H7 (cell line): ENCODE data around the gene JOSD1. TPM values are rescaled to one million over a fixed set of nuclear protein-coding genes. Genes with fewer than 3 reads are reported as not detected.
A peak's percentile ranks its signal among the peaks of the same experiment; 100 is the strongest.
"Not testable (repeated sequence)": the region's sequence is repeated elsewhere in the genome, so short reads cannot be mapped to it uniquely, and the experiment has no call there.

Experiments
- DNase-seq: peaks from one replicate; pipeline ENCODE4 v3.0.0; 2012
- H3K27me3 ChIP-seq: 2 replicates; pipeline ENCODE4 v1.6.0; 2011; ENCODE audit warnings: mild to moderate bottlenecking, low read length; ENCODE audit not compliant: control insufficient read depth, insufficient read depth
- H3K36me3 ChIP-seq: replicated peaks from 2 replicates; pipeline ENCODE4 v1.5.1; 2011; ENCODE audit warnings: low read length; ENCODE audit not compliant: control insufficient read depth, insufficient read depth
- H3K4me3 ChIP-seq: 2 replicates; pipeline ENCODE4 v1.5.1; 2011; ENCODE audit warnings: low read depth, mild to moderate bottlenecking, control low read depth, low read length, moderate library complexity; ENCODE audit not compliant: insufficient read depth
- total RNA-seq: library from RNA; depleted of rRNA; stranded (reverse); fragments of >200 nt; shearing (Covaris generic); gene quantifications from 2 replicates; pipeline ENCODE4 v1.2.3, GENCODE V29; 2014; rRNA removed

Gene JOSD1
- total RNA-seq, 1 experiment from 2014 or later = 33.8 TPM

DNA sequence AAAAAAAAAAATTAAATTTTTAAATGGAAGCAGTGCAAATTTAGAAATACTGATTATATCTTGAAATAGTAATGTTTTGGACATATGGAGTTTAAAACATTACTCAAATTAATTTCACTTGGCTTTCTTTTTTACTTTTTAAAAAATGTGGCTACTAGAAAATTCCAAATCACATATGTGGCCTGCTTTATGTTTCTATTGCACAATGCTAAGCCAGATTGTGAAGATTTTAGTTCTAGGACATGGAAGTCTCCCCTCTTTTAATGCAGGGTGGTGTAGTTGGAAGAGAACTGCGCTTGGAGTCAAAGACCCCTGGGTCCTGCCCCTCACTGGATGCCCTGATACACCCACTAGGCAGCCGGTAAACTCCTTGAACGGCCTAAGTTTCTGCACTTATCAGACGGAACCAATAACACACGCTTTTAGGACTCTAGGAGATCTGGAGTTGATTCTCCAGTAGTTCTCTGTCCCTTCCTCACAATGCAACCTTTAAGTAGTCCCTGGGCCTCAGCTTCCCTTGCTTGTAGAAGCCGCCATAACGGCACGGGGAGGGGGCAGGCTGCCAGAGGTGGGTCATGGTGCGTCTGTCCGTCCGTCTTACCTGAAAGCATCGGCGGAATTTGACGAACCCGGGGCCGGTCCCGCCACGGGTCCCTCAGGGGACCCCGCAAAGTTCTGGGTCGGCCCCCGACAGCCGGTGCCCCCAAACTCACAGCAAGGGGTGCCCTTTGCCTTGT lies 45.1 kb downstream of the JOSD1 start:
- Histone ChIP-seq H3K4me3 (peak overlapping the region; percentile 86), H3K27me3 (no peaks in the 10 kb centered on the region), H3K36me3 (no peaks in the 10 kb centered on the region)
- no peak for DNase-seq

- H3K36me3 ChIP-seq = no peaks in the 10 kb centered on the region
- H3K27me3 ChIP-seq = no peaks in the 10 kb centered on the region
- DNase-seq = no peak
- no peak overlapping the region for H3K4me3 ChIP-seq
These were observed 47.0 kb downstream of the JOSD1 start for GRCh38 chr22:38653741-38654140.

- no peaks in the 10 kb centered on the region for H3K27me3 ChIP-seq
- no peaks in the 10 kb centered on the region for H3K36me3 ChIP-seq
- H3K4me3 ChIP-seq = no peak overlapping the region
- no peak for DNase-seq
These were observed 47.9 kb downstream of the JOSD1 start for GRCh38 chr22:38652859-38653258.

- no peak for DNase-seq
These were observed 50.8 kb downstream of the JOSD1 start for GRCh38 chr22:38649841-38650522.

GRCh38 chr22:38645430-38645829 lies 55.3 kb downstream of the JOSD1 start:
- H3K36me3 ChIP-seq = no peaks in the 10 kb centered on the region; the same call in 1 of the 2 replicates

More at GRCh38 chr22:38649841-38650522, 50.8 kb downstream of the JOSD1 start:
- Histone ChIP-seq H3K27me3 (no peaks in the 10 kb centered on the region), H3K36me3 (no peaks in the 10 kb centered on the region; the same call in 1 of the 2 replicates), H3K4me3 (no peak overlapping the region)

DNA sequence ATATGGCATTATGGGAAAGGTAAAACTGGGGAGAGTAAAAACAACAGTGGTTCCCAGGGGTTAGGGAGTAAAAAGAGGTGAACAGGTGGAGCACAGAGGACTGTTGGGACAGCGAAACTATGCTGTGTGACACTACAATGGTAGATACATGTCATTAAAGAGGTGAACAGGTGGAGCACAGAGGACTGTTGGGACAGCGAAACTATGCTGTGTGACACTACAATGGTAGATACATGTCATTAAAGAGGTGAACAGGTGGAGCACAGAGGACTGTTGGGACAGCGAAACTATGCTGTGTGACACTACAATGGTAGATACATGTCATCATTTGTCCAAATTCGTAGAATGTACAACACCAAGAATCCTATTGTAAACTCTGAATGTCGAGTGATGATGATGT lies 56.5 kb downstream of the JOSD1 start:
- not testable (repeated sequence) for DNase-seq, H3K4me3 ChIP-seq, H3K36me3 ChIP-seq, H3K27me3 ChIP-seq

More at GRCh38 chr22:38645430-38645829, 55.3 kb downstream of the JOSD1 start:
- Histone ChIP-seq H3K27me3 (no peaks in the 10 kb centered on the region), H3K4me3 (no peak overlapping the region)
- DNase-seq = no peak

GRCh38 chr22:38641476-38642040 lies 59.2 kb downstream of the JOSD1 start:
- Histone ChIP-seq H3K27me3 (no peaks in the 10 kb centered on the region), H3K36me3 (peaks cover 3% of the 10 kb centered on the region)

DNA sequence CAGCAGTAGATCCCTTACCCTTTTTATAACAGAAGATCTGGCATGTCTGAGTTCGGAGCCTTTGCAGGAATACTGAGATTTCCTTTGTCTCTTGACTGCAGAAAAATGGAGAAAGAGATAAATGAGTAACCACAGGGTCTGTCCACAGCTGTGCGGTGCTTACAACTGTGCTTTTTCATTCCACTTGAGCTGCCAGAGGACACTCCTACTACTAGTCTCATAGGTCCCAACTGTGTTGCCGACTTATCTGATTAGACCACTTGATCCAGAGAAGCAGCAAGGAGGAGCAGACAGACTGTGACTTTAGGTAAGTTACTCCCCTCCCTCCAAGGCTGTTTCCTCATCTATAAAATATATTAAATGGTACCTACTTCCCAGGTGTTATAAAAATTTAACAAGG lies 62.0 kb downstream of the JOSD1 start:
- peaks cover 3% of the 10 kb centered on the region; the same call in 1 of the 2 replicates for H3K36me3 ChIP-seq
- no peak overlapping the region for H3K4me3 ChIP-seq
- H3K27me3 ChIP-seq = no peaks in the 10 kb centered on the region
- no peak for DNase-seq

More at GRCh38 chr22:38641476-38642040, 59.2 kb downstream of the JOSD1 start:
- H3K4me3 ChIP-seq = no peak overlapping the region
- no peak for DNase-seq

GRCh38 chr22:38638216-38638615 lies 62.5 kb downstream of the JOSD1 start:
- no peak for DNase-seq
- Histone ChIP-seq H3K27me3 (no peaks in the 10 kb centered on the region), H3K4me3 (no peak overlapping the region), H3K36me3 (peaks cover 3% of the 10 kb centered on the region; the same call in 1 of the 2 replicates)

Other genes with a start within 250 kb of the JOSD1 start
- 3.4 and 5.9 TPM in 2 replicates for gene KCNJ4, start 245.7 kb downstream of the JOSD1 start, total RNA-seq
- gene KDELR3, start 232.8 kb downstream of the JOSD1 start, total RNA-seq = 4.5 and 8.2 TPM in 2 replicates
- gene DDX17, start 194.6 kb downstream of the JOSD1 start, total RNA-seq = 257 and 288 TPM in 2 replicates
- gene DMC1, start 130.8 kb downstream of the JOSD1 start, total RNA-seq = 9.8 and 20.4 TPM in 2 replicates
- gene FAM227A, start 44.6 kb downstream of the JOSD1 start, total RNA-seq = 1.2 and 3.8 TPM in 2 replicates
- 13.3 and 21.1 TPM in 2 replicates for gene CBY1, start 44.3 kb downstream of the JOSD1 start, total RNA-seq
- gene TOMM22, start 19.0 kb downstream of the JOSD1 start, total RNA-seq = 70.8 and 79.3 TPM in 2 replicates
- 71.4 and 92.1 TPM in 2 replicates for gene GTPBP1, start 5.0 kb upstream of the JOSD1 start, total RNA-seq
- gene SUN2, start 55.1 kb upstream of the JOSD1 start, total RNA-seq = 31.8 and 33.4 TPM in 2 replicates
- gene DNAL4, start 93.2 kb upstream of the JOSD1 start, total RNA-seq = 19.0 and 26.8 TPM in 2 replicates
- gene NPTXR, start 143.1 kb upstream of the JOSD1 start, total RNA-seq = 3.6 and 3.7 TPM in 2 replicates
- 18.3 and 19.2 TPM in 2 replicates for gene CBX6, start 171.3 kb upstream of the JOSD1 start, total RNA-seq